WERI-Rb-1 (cell line): ENCODE measurements around the gene ZNF618.

Experiments
- DNase-seq: peaks from one replicate; pipeline ENCODE4 v3.0.0-alpha.2; 2020
- H3K27ac ChIP-seq: fragments of 250-450 bp; sonication (Bioruptor Pico); 2 replicates; pipeline ENCODE4 v1.5.1; 2020; ENCODE audit warnings: mild to moderate bottlenecking, moderate library complexity
- H3K27me3 ChIP-seq: fragments of 250-450 bp; sonication (Bioruptor Pico); 2 replicates; pipeline ENCODE4 v1.5.1; 2021; ENCODE audit warnings: mild to moderate bottlenecking, low read depth, moderate library complexity; ENCODE audit not compliant: insufficient read depth, severe bottlenecking
- H3K36me3 ChIP-seq: fragments of 250-450 bp; sonication (Bioruptor Pico); 2 replicates; pipeline ENCODE4 v1.5.1; 2020; ENCODE audit warnings: mild to moderate bottlenecking, moderate library complexity
- H3K4me3 ChIP-seq: 2 replicates; pipeline ENCODE4 v1.5.1; 2011; ENCODE audit warnings: low read depth, mild to moderate bottlenecking, control low read depth, low read length
- H3K9me3 ChIP-seq: fragments of 250-450 bp; sonication (Bioruptor Pico); 2 replicates; pipeline ENCODE4 v1.5.1; 2021; ENCODE audit warnings: mild to moderate bottlenecking, moderate library complexity; ENCODE audit not compliant: severe bottlenecking
- CTCF ChIP-seq: IDR thresholded peaks from 2 replicates; pipeline ENCODE4 v1.5.1; 2011; ENCODE audit warnings: low read depth, mild to moderate bottlenecking, control low read depth, inconsistent platforms, low read length

ZNF618 gene

GRCh38 chr9:114017741-114018715 lies 141.9 kb downstream of the ZNF618 start:
- no peaks in the 10 kb centered on the region for H3K9me3 ChIP-seq
- no peak overlapping the region for H3K4me3 ChIP-seq
- H3K27me3 ChIP-seq: no peaks in the 10 kb centered on the region
- H3K27ac ChIP-seq: no peak overlapping the region
- peak; percentile 5 for DNase-seq
- TF ChIP-seq CTCF: no peak
- no peaks in the 10 kb centered on the region for H3K36me3 ChIP-seq

GRCh38 chr9:114021578-114021977 lies 145.5 kb downstream of the ZNF618 start:
- Histone ChIP-seq H3K4me3 (no peak overlapping the region), H3K27me3 (no peaks in the 10 kb centered on the region), H3K36me3 (no peaks in the 10 kb centered on the region), H3K9me3 (peaks cover 3% of the 10 kb centered on the region), H3K27ac (no peak overlapping the region)
- TF ChIP-seq CTCF: no peak
- DNase-seq: no peak

- Histone ChIP-seq H3K9me3 (peaks cover 3% of the 10 kb centered on the region), H3K27me3 (no peaks in the 10 kb centered on the region), H3K36me3 (no peaks in the 10 kb centered on the region), H3K4me3 (no peak overlapping the region), H3K27ac (no peak overlapping the region)
- DNase-seq: no peak
- TF ChIP-seq CTCF: no peak
These were observed 147.9 kb downstream of the ZNF618 start for GRCh38 chr9:114023961-114024360.

GRCh38 chr9:114025196-114025753 lies 149.2 kb downstream of the ZNF618 start:
- H3K27me3 ChIP-seq: no peaks in the 10 kb centered on the region
- H3K4me3 ChIP-seq: no peak overlapping the region
- no peak for DNase-seq
- peaks cover 3% of the 10 kb centered on the region for H3K9me3 ChIP-seq
- no peak overlapping the region for H3K27ac ChIP-seq
- TF ChIP-seq CTCF: no peak
- no peaks in the 10 kb centered on the region for H3K36me3 ChIP-seq

- TF ChIP-seq CTCF: no peak
- no peak overlapping the region for H3K27ac ChIP-seq
- DNase-seq: no peak
- no peaks in the 10 kb centered on the region for H3K36me3 ChIP-seq
- H3K9me3 ChIP-seq: peaks cover 3% of the 10 kb centered on the region
- H3K4me3 ChIP-seq: no peak overlapping the region
- H3K27me3 ChIP-seq: no peaks in the 10 kb centered on the region
These were observed 149.7 kb downstream of the ZNF618 start for GRCh38 chr9:114025760-114026159.
